Measurements from ENCODE around the gene MED13L. TPM values are rescaled to one million over a fixed set of nuclear protein-coding genes. Genes with fewer than 3 reads are reported as not detected.

The MED13L gene
- total and polyA plus RNA-seq, 8 donors, result 10.3 to 93.8 (median 53.0) TPM

DNA sequence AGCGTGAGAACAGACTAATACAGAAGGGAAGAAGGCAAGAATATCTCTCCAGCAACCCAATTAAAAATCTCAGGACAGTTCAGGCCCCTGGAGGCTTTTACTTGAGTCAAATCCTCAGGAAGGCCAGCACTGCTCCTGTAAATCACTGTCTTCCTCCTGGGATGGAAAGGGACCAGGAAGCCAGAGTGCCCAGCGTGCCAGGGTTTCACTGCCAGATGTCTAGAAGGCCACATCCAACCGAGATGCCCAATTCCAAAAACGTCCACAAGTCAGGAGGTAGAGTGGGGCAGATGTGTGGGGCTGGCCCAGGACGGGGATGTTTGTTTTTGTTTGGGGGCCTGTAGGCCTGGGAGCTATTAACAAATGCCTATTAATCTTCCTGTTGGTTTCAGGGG, 332.0 kb downstream of the MED13L start:
- no peak overlapping the region for H3K4me3 ChIP-seq
- H3K27me3 ChIP-seq, result no peaks in the 10 kb centered on the region
- TF ChIP-seq, protein P1, sequence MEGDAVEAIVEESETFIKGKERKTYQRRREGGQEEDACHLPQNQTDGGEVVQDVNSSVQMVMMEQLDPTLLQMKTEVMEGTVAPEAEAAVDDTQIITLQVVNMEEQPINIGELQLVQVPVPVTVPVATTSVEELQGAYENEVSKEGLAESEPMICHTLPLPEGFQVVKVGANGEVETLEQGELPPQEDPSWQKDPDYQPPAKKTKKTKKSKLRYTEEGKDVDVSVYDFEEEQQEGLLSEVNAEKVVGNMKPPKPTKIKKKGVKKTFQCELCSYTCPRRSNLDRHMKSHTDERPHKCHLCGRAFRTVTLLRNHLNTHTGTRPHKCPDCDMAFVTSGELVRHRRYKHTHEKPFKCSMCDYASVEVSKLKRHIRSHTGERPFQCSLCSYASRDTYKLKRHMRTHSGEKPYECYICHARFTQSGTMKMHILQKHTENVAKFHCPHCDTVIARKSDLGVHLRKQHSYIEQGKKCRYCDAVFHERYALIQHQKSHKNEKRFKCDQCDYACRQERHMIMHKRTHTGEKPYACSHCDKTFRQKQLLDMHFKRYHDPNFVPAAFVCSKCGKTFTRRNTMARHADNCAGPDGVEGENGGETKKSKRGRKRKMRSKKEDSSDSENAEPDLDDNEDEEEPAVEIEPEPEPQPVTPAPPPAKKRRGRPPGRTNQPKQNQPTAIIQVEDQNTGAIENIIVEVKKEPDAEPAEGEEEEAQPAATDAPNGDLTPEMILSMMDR (IDR thresholded peaks at IDR 0.05), result no peak
- ATAC-seq, result no peak
- DNase-seq, result no peak
- WGBS, 2 donors, result 72 to 74% methylated on average over 5 of the region's 5 CpGs
- intact Hi-C loops (cut with DNase I), result no loop called here
- no peaks in the 10 kb centered on the region for H3K9me3 ChIP-seq
- H3K36me3 ChIP-seq, result no peaks in the 10 kb centered on the region
- H3K4me1 ChIP-seq, result no peaks in the 10 kb centered on the region
- FAIRE-seq, result no peak
- H3K27ac ChIP-seq, result no peak overlapping the region

DNA sequence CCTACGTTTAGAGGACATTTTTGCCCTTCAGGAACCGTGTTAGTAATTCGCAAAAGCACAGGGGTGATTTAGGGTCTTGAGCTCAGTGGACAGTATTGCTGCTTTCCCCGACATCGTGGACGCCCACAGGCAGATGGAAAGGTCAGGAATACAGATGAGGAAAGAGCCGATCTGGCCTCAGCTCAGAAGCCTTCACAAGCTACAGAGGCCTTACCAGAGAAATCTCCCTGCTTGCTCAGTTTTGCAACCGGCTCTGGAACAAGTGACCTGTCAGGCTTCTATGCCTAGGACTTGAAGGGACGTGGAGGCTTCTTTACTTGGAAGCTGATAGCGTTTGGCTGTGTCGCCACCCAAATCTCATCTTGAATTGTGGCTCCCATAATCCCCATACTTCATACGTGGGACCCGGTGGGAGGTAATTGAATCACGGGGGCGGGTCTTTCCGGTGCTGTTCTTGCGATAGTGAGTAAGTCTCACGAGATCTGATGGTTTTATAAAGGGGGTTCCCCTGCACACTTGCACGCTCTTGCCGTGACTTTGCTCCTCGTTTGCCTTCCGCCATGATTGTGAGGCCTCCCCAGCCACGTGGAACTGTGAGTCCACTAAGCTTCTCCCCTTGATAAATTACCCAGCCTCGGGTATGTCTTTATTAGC, 332.5 kb downstream of the MED13L start:
- H3K27ac ChIP-seq, result no peak overlapping the region
- TF ChIP-seq, protein P1 (IDR thresholded peaks at IDR 0.05), result no peak
- H3K36me3 ChIP-seq, result no peaks in the 10 kb centered on the region
- no peak for FAIRE-seq
- H3K4me1 ChIP-seq, result no peaks in the 10 kb centered on the region
- intact Hi-C loops (cut with DNase I), result no loop called here
- WGBS, 2 donors, result 84 to 85% methylated on average over 24 of the region's 24 CpGs
- ATAC-seq, result peak in 3 of 4 donors; percentile 23 to 53 (median 51)
- no peak for DNase-seq
- H3K9me3 ChIP-seq, result no peaks in the 10 kb centered on the region
- H3K27me3 ChIP-seq, result no peaks in the 10 kb centered on the region
- H3K4me3 ChIP-seq, result no peak overlapping the region

DNA sequence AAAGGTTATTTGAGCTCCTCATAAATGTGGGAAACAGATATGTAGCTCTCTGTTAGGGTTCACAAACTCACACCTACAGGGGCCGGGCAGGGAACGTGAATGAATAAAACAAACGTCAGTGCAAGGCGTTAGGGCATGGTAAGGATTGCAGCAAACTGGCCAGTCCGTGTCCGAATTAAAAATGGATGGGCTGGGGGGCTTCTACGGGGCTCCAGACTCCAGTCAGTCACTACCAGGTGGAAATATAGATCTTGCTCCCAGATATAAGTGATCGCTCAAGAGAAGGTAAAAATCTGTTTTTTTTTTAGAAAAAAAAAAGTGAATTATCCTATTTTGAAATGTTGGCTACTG, 333.1 kb downstream of the MED13L start:
- ATAC-seq, result no peak
- Histone ChIP-seq H3K27ac (no peak overlapping the region), H3K27me3 (no peaks in the 10 kb centered on the region), H3K4me1 (no peaks in the 10 kb centered on the region), H3K36me3 (no peaks in the 10 kb centered on the region), H3K4me3 (no peak overlapping the region), H3K9me3 (no peaks in the 10 kb centered on the region)
- WGBS, 2 donors, result 88 to 92% methylated on average over 8 of the region's 8 CpGs
- TF ChIP-seq, protein P1 (IDR thresholded peaks at IDR 0.05), result no peak
- no peak for FAIRE-seq
- no peak for DNase-seq
- intact Hi-C loops (cut with DNase I), result no loop called here

DNA sequence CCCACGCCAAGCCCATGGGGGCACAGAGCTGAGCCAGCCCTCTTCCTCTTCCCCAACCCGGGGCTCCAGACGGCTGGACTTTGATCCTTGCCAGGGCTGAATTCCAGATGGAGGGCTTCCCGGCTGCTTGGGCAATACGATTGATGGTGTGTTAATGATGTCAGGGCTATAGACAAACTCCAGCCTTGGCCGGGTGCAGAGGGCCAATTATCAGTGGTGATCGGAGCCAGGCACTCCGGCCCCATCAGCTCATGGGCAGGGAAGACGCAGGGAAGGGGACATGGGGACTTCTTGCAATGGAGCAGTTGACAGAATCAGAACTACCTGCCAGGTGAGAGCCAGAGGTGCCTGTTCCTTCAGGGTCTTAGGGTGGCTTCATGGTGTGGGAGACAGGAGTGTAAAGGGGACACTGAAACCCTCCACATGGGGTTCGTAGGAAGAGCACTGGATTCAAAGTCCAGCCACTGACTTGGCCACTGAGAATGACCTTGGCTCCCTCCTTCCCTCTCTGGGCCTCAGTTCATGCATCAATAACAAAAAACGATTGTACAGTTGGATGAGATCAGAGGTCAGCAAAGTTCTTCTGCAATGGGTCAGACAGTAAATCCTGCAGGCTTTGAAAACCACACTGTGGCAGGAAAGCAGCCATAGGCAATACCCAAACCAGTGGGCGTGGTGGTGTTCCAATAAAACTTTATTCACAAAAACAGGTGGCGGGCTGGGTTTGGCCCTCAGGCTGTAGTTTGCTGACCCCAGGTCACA, 333.7 kb downstream of the MED13L start:
- no peak overlapping the region for H3K27ac ChIP-seq
- TF ChIP-seq, protein P1 (IDR thresholded peaks at IDR 0.05), result no peak
- WGBS, 2 donors, result 28% methylated on average over 13 of the region's 13 CpGs
- intact Hi-C loops (cut with DNase I), result no loop called here
- no peaks in the 10 kb centered on the region for H3K9me3 ChIP-seq
- no peaks in the 10 kb centered on the region for H3K4me1 ChIP-seq
- peak in 3 of 6 donors; percentile 26 to 56 (median 56) for DNase-seq
- peak; percentile 50 to 64 (median 60) for ATAC-seq
- no peaks in the 10 kb centered on the region for H3K27me3 ChIP-seq
- no peak overlapping the region for H3K4me3 ChIP-seq
- FAIRE-seq, result no peak
- H3K36me3 ChIP-seq, result no peaks in the 10 kb centered on the region

DNA sequence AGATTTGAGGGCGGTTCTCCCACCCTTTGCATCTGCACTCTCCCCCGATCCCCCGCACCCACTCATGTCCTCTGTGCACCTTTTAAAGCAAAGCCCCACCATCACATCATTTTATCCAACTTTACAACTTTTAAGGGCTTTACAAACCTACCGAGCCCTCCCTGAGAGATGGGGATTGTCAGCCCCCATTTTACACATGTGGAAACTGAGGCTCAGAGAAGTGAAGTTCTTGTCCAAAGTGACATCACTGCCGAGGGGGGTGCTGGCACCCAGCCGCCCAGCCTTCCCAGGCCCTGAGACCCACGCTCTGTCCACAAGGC, 334.2 kb downstream of the MED13L start:
- no peak overlapping the region for H3K27ac ChIP-seq
- intact Hi-C loops (cut with DNase I), result no loop called here
- WGBS, 2 donors, result 58 to 76% methylated on average over 7 of the region's 7 CpGs
- DNase-seq (no peak), FAIRE-seq (no peak), ATAC-seq (no peak)
- no peaks in the 10 kb centered on the region for H3K4me1 ChIP-seq
- H3K4me3 ChIP-seq, result no peak overlapping the region
- no peaks in the 10 kb centered on the region for H3K36me3 ChIP-seq
- H3K27me3 ChIP-seq, result no peaks in the 10 kb centered on the region
- no peaks in the 10 kb centered on the region for H3K9me3 ChIP-seq
- TF ChIP-seq, protein P1 (IDR thresholded peaks at IDR 0.05), result no peak

Data from pancreas (tissue), 10 donors.